SIG-M5 treated with dmso at 0.1 percent for 504 hours (cell line): ENCODE results near the gene SLC43A2.

Source experiments
- DNase-seq: peaks from one replicate; lab custom pipeline; 2025; ENCODE audit not compliant: unreplicated experiment; lab: John Stamatoyannopoulos, UW

The SLC43A2 gene

GRCh38 chr17:1624650-1625049 is 4.0 kb downstream of the SLC43A2 start:
- DNase-seq = no peak

GRCh38 chr17:1623057-1623630 is 5.5 kb downstream of the SLC43A2 start:
- no peak for DNase-seq

GRCh38 chr17:1621273-1621954 is 7.2 kb downstream of the SLC43A2 start:
- DNase-seq = no peak

GRCh38 chr17:1620486-1620885 is 8.1 kb downstream of the SLC43A2 start:
- DNase-seq = no peak

GRCh38 chr17:1617620-1618174 is 10.9 kb downstream of the SLC43A2 start:
- no peak for DNase-seq

GRCh38 chr17:1616101-1616500 is 12.5 kb downstream of the SLC43A2 start:
- no peak for DNase-seq

- DNase-seq = no peak
These were observed 16.2 kb downstream of the SLC43A2 start for GRCh38 chr17:1612400-1612799.

GRCh38 chr17:1611715-1612114 is 16.9 kb downstream of the SLC43A2 start:
- DNase-seq = peak; percentile 75

- DNase-seq = no peak
These were observed 20.0 kb downstream of the SLC43A2 start for GRCh38 chr17:1608676-1609075.

- DNase-seq = no peak
These were observed 20.7 kb downstream of the SLC43A2 start for GRCh38 chr17:1607971-1608320.

- DNase-seq = no peak
These were observed 22.2 kb downstream of the SLC43A2 start for GRCh38 chr17:1606352-1606985.

- DNase-seq = no peak
These were observed 22.8 kb downstream of the SLC43A2 start for GRCh38 chr17:1605681-1606351.

- DNase-seq = no peak
These were observed 23.7 kb downstream of the SLC43A2 start for GRCh38 chr17:1604831-1605528.

- no peak for DNase-seq
These were observed 27.1 kb downstream of the SLC43A2 start for GRCh38 chr17:1601571-1601970.

GRCh38 chr17:1598399-1599095 is 30.1 kb downstream of the SLC43A2 start:
- DNase-seq = no peak

GRCh38 chr17:1597861-1598342 is 30.7 kb downstream of the SLC43A2 start:
- peak; percentile 1 for DNase-seq

- DNase-seq = no peak
These were observed 35.1 kb downstream of the SLC43A2 start for GRCh38 chr17:1593630-1593931.

GRCh38 chr17:1592751-1593629 is 35.6 kb downstream of the SLC43A2 start:
- DNase-seq = no peak

GRCh38 chr17:1591474-1592090 is 37.1 kb downstream of the SLC43A2 start:
- no peak for DNase-seq
